Measurements from ENCODE around the gene BICD1.
"Not testable (repeated sequence)": the region's sequence is repeated elsewhere in the genome, so short reads cannot be mapped to it uniquely, and the experiment has no call there.

DNA sequence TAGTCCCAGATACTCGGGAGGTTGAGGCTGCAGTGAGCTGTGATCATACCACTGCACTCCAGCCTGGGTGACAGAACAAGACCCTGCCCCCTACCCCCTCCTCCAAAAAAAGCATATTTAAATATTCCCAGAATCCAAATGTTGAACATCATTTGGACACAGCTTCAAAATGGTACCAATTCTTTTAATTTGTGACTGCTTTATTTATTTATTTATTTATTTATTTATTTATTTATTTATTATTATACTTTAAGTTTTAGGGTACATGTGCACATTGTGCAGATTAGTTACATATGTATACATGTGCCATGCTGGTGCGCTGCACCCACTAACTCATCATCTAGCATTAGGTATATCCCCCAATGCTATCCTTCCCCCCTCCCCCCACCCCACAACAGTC is 124.7 kb downstream of the BICD1 start:
- not testable (repeated sequence) for TF ChIP-seq POLR2A (IDR thresholded peaks at IDR 0.05; ENCODE audit: low read length); GATA1 (IDR thresholded peaks at IDR 0.05; ENCODE audit: low read depth, low read length)

All from erythroblast (primary cell).